Gastrocnemius medialis (tissue), 4 donors: ENCODE results near the gene FAM185A. TPM values are rescaled to one million over a fixed set of nuclear protein-coding genes. Genes with fewer than 3 reads are reported as not detected.
A peak's percentile ranks its signal among the peaks of the same experiment; 100 is the strongest.

ENCODE experiments used
- ATAC-seq, 2 donors: fragments of 150-250 bp; one replicate each; pipeline ENCODE4 v1.9.1; 2016
- DNase-seq, 2 donors: peaks; one replicate each; pipeline ENCODE4 v3.0.0-alpha.2; 2019
- H3K27ac ChIP-seq, 4 donors: fragments of 200-600 bp; sonication (generic); 1 replicate in 1 of 4; 2 replicates in 3 of 4; pipeline ENCODE4 v1.5.1; 2016 to 2018; ENCODE audit warnings: mild to moderate bottlenecking in 2 of 4, moderate library complexity in 1 of 4
- H3K27me3 ChIP-seq, 3 donors: fragments of 200-600 bp; sonication (generic) in 2 of 3; 1 replicate in 1 of 3; 2 replicates in 2 of 3; pipeline versions ENCODE4 v1.5.1 to v1.6.0; 2016 to 2019; ENCODE audit warnings: mild to moderate bottlenecking in 1 of 3, moderate library complexity in 1 of 3
- H3K36me3 ChIP-seq, 2 donors: fragments of 200-600 bp; sonication (generic) in 1 of 2; one replicate each; pipeline ENCODE4 v1.5.1; 2017 to 2018
- H3K4me1 ChIP-seq, 2 donors: fragments of 200-600 bp; sonication (generic) in 1 of 2; one replicate each; pipeline ENCODE4 v1.5.1; 2016 to 2017; ENCODE audit warnings: mild to moderate bottlenecking in 2 of 2
- H3K4me3 ChIP-seq, 4 donors: fragments of 200-600 bp; sonication (generic) in 3 of 4; 1 replicate in 1 of 4; 2 replicates in 3 of 4; pipeline ENCODE4 v1.5.1; 2016 to 2019; ENCODE audit warnings: mild to moderate bottlenecking in 2 of 4
- H3K9me3 ChIP-seq, 3 donors: fragments of 200-600 bp; sonication (generic) in 2 of 3; 1 replicate in 1 of 3; 2 replicates in 2 of 3; pipeline ENCODE4 v1.5.1; 2016 to 2019
- CTCF ChIP-seq, 5 experiments: fragments of 450-650 bp in 3 of 5; fragments of 200-600 bp in 2 of 5; sonication (generic) in 2 of 5; IDR thresholded peaks in 4 of 5; conservative IDR thresholded peaks in 1 of 5; 1 replicate in 4 of 5; 2 replicates in 1 of 5; pipeline ENCODE4 v1.5.1; 2016 to 2019; ENCODE audit warnings: antibody characterized with exemption in 5 of 5, mild to moderate bottlenecking in 3 of 5, moderate library complexity in 3 of 5
- POLR2A ChIP-seq, 2 donors: fragments of 450-650 bp; IDR thresholded peaks; one replicate each; pipeline ENCODE4 v1.6.1; 2017; ENCODE audit warnings: antibody characterized with exemption in 2 of 2, mild to moderate bottlenecking in 2 of 2, moderate library complexity in 2 of 2
- in situ Hi-C, 4 donors: fragments of 200-750 bp; cut with MboI; loops; one replicate each; pipeline versions ENCODE4 v1.15.0 to v1.8.0; 2017; ENCODE audit warnings: low sequenced_read_pairs in 4 of 4
- intact Hi-C: fragments of 100-400 bp; cut with DNase I; formaldehyde crosslinking; loops from one replicate; pipeline ENCODE4 v1.15.1; 2023; ENCODE audit warnings: low total_unique reads
- total RNA-seq, 4 donors: library from RNA; depleted of rRNA; stranded (reverse); fragments of >200 nt; gene quantifications; one replicate each; pipeline versions ENCODE4 v1.1.0 to v1.2.3, GENCODE V29; 2016

Gene FAM185A
- total RNA-seq, 4 donors from 2014 or later = 9.9 to 28.0 (median 18.9) TPM

- H3K27ac ChIP-seq = no peak overlapping the region
- no peak overlapping the region for H3K4me3 ChIP-seq
- peaks cover 0 to 9% of the 10 kb centered on the region in 2 donors for H3K36me3 ChIP-seq
- H3K4me1 ChIP-seq = peaks cover 9 to 14% of the 10 kb centered on the region in 2 donors
- H3K9me3 ChIP-seq = no peaks in the 10 kb centered on the region
- TF ChIP-seq CTCF (IDR thresholded peaks at IDR 0.05 in 4 of 5, conservative IDR thresholded peaks at IDR 0.05 in 1 of 5) (no peak), POLR2A (IDR thresholded peaks at IDR 0.05) (no peak)
- intact Hi-C loops = no loop called here
- ATAC-seq (peak in 1 of 2 donors; percentile 30), DNase-seq (no peak)
- in situ Hi-C loops = no loop called here
- no peaks in the 10 kb centered on the region for H3K27me3 ChIP-seq
These were observed 62.1 kb downstream of the FAM185A start for GRCh38 chr7:102810916-102811315.

- H3K9me3 ChIP-seq = no peaks in the 10 kb centered on the region
- intact Hi-C loops = no loop called here
- H3K27me3 ChIP-seq = no peaks in the 10 kb centered on the region
- H3K4me3 ChIP-seq = no peak overlapping the region
- in situ Hi-C loops = no loop called here
- no peak overlapping the region for H3K27ac ChIP-seq
- TF ChIP-seq POLR2A (IDR thresholded peaks at IDR 0.05) (no peak), CTCF (IDR thresholded peaks at IDR 0.05 in 4 of 5, conservative IDR thresholded peaks at IDR 0.05 in 1 of 5) (no peak)
- peaks cover 9 to 14% of the 10 kb centered on the region in 2 donors for H3K4me1 ChIP-seq
- DNase-seq (no peak), ATAC-seq (no peak)
- peaks cover 0 to 9% of the 10 kb centered on the region in 2 donors for H3K36me3 ChIP-seq
These were observed 63.3 kb downstream of the FAM185A start for GRCh38 chr7:102811942-102812678.

- Histone ChIP-seq H3K27ac (no peak overlapping the region), H3K36me3 (peaks cover 0 to 11% of the 10 kb centered on the region in 2 donors), H3K9me3 (no peaks in the 10 kb centered on the region), H3K4me1 (peaks cover 9 to 14% of the 10 kb centered on the region in 2 donors), H3K4me3 (no peak overlapping the region), H3K27me3 (no peaks in the 10 kb centered on the region)
- intact Hi-C loops (no loop called here), in situ Hi-C loops (no loop called here)
- TF ChIP-seq POLR2A (IDR thresholded peaks at IDR 0.05) = no peak
- DNase-seq (no peak), ATAC-seq (no peak)
These were observed 64.6 kb downstream of the FAM185A start for GRCh38 chr7:102813191-102814024.

GRCh38 chr7:102814025-102814471 is 65.2 kb downstream of the FAM185A start:
- ATAC-seq (no peak), DNase-seq (no peak)
- Histone ChIP-seq H3K36me3 (peaks cover 0 to 10% of the 10 kb centered on the region in 2 donors), H3K4me3 (no peak overlapping the region), H3K27me3 (no peaks in the 10 kb centered on the region), H3K27ac (no peak overlapping the region), H3K9me3 (no peaks in the 10 kb centered on the region), H3K4me1 (peaks cover 9 to 14% of the 10 kb centered on the region in 2 donors)
- no peak for TF ChIP-seq CTCF (IDR thresholded peaks at IDR 0.05 in 4 of 5, conservative IDR thresholded peaks at IDR 0.05 in 1 of 5)
- TF ChIP-seq POLR2A (IDR thresholded peaks at IDR 0.05) = no peak
- intact Hi-C loops (no loop called here), in situ Hi-C loops (no loop called here)
